H1 (cell line): ENCODE data around the gene RNF220. TPM values are rescaled to one million over a fixed set of nuclear protein-coding genes. Genes with fewer than 3 reads are reported as not detected.

Source experiments
- ASH2L ChIP-seq: fragments of 200-600, 300-600 bp; sonication (generic); IDR thresholded peaks from one replicate; pipeline ENCODE4 v1.7.1; 2017; ENCODE audit warnings: low read length
- ATF3 ChIP-seq: IDR thresholded peaks from 2 replicates; pipeline ENCODE4 v1.6.1; 2011; ENCODE audit warnings: low read depth, mild to moderate bottlenecking, low read length; ENCODE audit not compliant: insufficient read depth
- BACH1 ChIP-seq: IDR thresholded peaks from 2 replicates; pipeline ENCODE4 v1.6.1; 2012; ENCODE audit warnings: low read length, improper control_type of control experiment
- BCL11A ChIP-seq, 2 experiments: IDR thresholded peaks; one replicate each; pipeline ENCODE4 v1.6.1; 2011; ENCODE audit warnings: low read depth in 2 of 2, low read length in 2 of 2, mild to moderate bottlenecking in 2 of 2
- CHD1 ChIP-seq: IDR thresholded peaks from 2 replicates; pipeline ENCODE4 v1.6.1; 2012; ENCODE audit warnings: low read depth, low read length, improper control_type of control experiment
- CREB1 ChIP-seq: IDR thresholded peaks from 2 replicates; pipeline ENCODE4 v1.6.1; 2012; ENCODE audit warnings: inconsistent platforms
- E2F6 ChIP-seq: IDR thresholded peaks from 2 replicates; pipeline ENCODE4 v1.6.1; 2012; ENCODE audit warnings: inconsistent platforms
- EGR1 ChIP-seq: IDR thresholded peaks from 2 replicates; pipeline ENCODE4 v1.6.1; 2011; ENCODE audit warnings: low read depth, low read length, borderline replicate concordance
- GTF2F1 ChIP-seq: IDR thresholded peaks from 2 replicates; pipeline ENCODE4 v1.6.1; 2012; ENCODE audit warnings: low read depth, low read length, improper control_type of control experiment, borderline replicate concordance
- KDM4A ChIP-seq: IDR thresholded peaks from one replicate; pipeline ENCODE4 v1.7.1; 2012; ENCODE audit warnings: low read depth, mild to moderate bottlenecking, moderate library complexity, low read length, inconsistent platforms; ENCODE audit not compliant: severe bottlenecking
- MAFK ChIP-seq: IDR thresholded peaks from 2 replicates; pipeline ENCODE4 v1.6.1; 2012; ENCODE audit warnings: low read depth, mild to moderate bottlenecking, improper control_type of control experiment, low read length
- NANOG ChIP-seq: IDR thresholded peaks from 2 replicates; pipeline ENCODE4 v1.6.1; 2011; ENCODE audit warnings: low read length, low read depth, mild to moderate bottlenecking, inconsistent platforms; ENCODE audit not compliant: insufficient read depth, poor library complexity, severe bottlenecking
- PHF8 ChIP-seq: fragments of 200-600 bp; sonication (generic); conservative IDR thresholded peaks from 2 replicates; pipeline ENCODE4 v1.7.1; 2012; ENCODE audit warnings: low read depth, mild to moderate bottlenecking, inconsistent platforms, low read length, moderate library complexity
- POLR2A ChIP-seq, 2 experiments: IDR thresholded peaks; 1 replicate in 1 of 2; 2 replicates in 1 of 2; pipeline ENCODE4 v1.6.1; 2011; ENCODE audit warnings: low read depth in 2 of 2, low read length in 2 of 2, mild to moderate bottlenecking in 2 of 2; ENCODE audit errors: control extremely low read depth in 1 of 2
- RBBP5 ChIP-seq: IDR thresholded peaks from 2 replicates; pipeline ENCODE4 v1.7.1; 2012; ENCODE audit warnings: low read depth, mild to moderate bottlenecking, inconsistent platforms, low read length, moderate library complexity, borderline replicate concordance
- SAP30 ChIP-seq: fragments of 300-600 bp; sonication (generic); IDR thresholded peaks from 2 replicates; pipeline ENCODE4 v1.7.1; 2012; ENCODE audit warnings: low read length, moderate library complexity, mild to moderate bottlenecking, inconsistent platforms; ENCODE audit not compliant: insufficient read depth, insufficient replicate concordance
- SP1 ChIP-seq: IDR thresholded peaks from 2 replicates; pipeline ENCODE4 v1.6.1; 2011; ENCODE audit warnings: low read depth, low read length
- TBP ChIP-seq: IDR thresholded peaks from 2 replicates; pipeline ENCODE4 v1.6.1; 2011; ENCODE audit warnings: low read depth, low read length, improper control_type of control experiment
- USF2 ChIP-seq: IDR thresholded peaks from 2 replicates; pipeline ENCODE4 v1.6.1; 2011; ENCODE audit warnings: low read length, improper control_type of control experiment
- YY1 ChIP-seq: IDR thresholded peaks from 2 replicates; pipeline ENCODE4 v1.6.1; 2011; ENCODE audit warnings: low read depth, mild to moderate bottlenecking, low read length
- ZNF274 ChIP-seq: IDR thresholded peaks from 2 replicates; pipeline ENCODE4 v1.7.0; 2012; ENCODE audit warnings: low read length, borderline replicate concordance; ENCODE audit errors: extremely low read depth
- polyA plus RNA-seq, 7 experiments: library from polyadenylated mRNA; depleted of rRNA in 3 of 7; stranded (reverse) in 5 of 7; unstranded in 2 of 7; fragments of >200 nt in 5 of 7; fragments of 200-250 nt in 2 of 7; gene quantifications; 1 replicate in 5 of 7; 2 replicates in 1 of 7; 4 replicates in 1 of 7; pipeline versions ENCODE4 v1.2.1 to v1.2.3, GENCODE V29; 2011 to 2013; ENCODE audit warnings: missing spikeins in 2 of 7, mixed read lengths in 2 of 7
- total RNA-seq: library from RNA; stranded (reverse); fragmentation: NEBNext Ultra II Directional; extraction: Animal tissue kit (Norgen Biotek cat#: 25700); gene quantifications from 2 replicates; pipeline ENCODE4 v1.2.1, GENCODE V29; 2021

RNF220 gene
- total and polyA plus RNA-seq, 2 of the 8 experiments (the other 6 are each of a cell fraction or from before 2014, with no cell fraction given), result 123 to 160 TPM

DNA sequence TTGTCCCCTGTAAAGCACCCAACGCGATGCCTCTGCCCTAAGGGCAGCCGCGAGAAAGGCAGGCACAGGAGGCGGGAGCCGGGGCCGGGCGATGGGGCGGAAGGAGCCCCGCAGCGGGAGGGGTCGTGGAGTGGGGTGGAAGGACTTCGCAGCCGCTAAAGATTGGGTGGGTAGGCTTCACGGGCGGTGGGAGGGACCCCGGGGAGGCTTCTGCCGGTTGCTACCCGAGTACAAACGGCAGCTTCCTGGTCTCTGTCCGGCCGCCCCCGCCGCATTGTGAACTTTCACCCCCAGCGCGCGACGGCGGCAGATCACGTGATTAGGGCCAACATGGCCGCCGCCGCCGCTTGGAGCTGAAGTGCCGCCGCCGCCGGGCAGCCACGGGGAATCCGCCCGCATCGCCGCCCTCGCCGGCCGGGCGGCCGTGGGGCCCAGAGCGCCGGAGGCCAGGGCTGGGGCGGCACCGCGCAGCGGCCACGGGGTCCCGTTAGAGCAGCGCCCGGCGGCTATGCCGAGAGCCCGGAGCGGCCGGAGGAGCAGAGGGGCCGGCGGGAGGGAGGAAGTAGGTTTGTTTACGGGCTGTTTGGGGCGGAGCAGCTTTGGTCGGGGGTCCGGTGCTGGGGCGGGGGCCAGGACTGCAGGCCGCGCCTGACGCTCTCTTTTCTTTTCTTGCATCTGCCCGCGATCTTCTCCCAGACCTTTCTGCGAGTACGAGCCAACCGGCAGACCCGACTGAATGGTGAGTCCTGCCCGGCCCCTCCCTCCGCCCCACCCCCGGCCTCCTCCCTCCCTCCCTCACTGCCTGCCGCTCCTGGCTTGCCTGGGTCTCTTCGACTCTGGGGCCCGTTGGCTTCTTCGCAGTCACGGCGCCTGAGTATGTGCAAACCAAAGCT lies 226.8 kb downstream of the RNF220 start (continued):
- TF ChIP-seq RBBP5 (peak; percentile 65; the same call in 1 of the 2 replicates), EGR1 (peak; percentile 83; the same call in 1 of the 2 replicates), BCL11A (IDR thresholded peaks at IDR 0.05; ENCODE audit: low read depth in 2 of 2, low read length in 2 of 2) (no peak), GTF2F1 (peak; percentile 78), CHD1 (no peak), YY1 (peak; percentile 96), USF2 (peak; percentile 88), BACH1 (no peak), NANOG (no peak), TBP (peak; percentile 68), ATF3 (0 out of 2 replicates have a peak, but pooled peaks have one; percentile 11), ZNF274 (no peak), POLR2A (IDR thresholded peaks at IDR 0.05; ENCODE audit: control extremely low read depth in 1 of 2, low read depth in 2 of 2, low read length in 2 of 2) (peak; percentile 61 to 97), SP1 (no peak), PHF8 (peak; percentile 94), CREB1 (peak; percentile 48; the same call in 1 of the 2 replicates), SAP30 (no peak), KDM4A (no peak), MAFK (no peak), E2F6 (no peak), ASH2L (peak; percentile 66)
